ENCODE measurements around the gene RAD9A. TPM values are rescaled to one million over a fixed set of nuclear protein-coding genes. Genes with fewer than 3 reads are reported as not detected.

Gene RAD9A
- total and polyA plus RNA-seq, 5 experiments from 2014 or later, result 6.5 to 58.1 (median 9.4) TPM

DNA sequence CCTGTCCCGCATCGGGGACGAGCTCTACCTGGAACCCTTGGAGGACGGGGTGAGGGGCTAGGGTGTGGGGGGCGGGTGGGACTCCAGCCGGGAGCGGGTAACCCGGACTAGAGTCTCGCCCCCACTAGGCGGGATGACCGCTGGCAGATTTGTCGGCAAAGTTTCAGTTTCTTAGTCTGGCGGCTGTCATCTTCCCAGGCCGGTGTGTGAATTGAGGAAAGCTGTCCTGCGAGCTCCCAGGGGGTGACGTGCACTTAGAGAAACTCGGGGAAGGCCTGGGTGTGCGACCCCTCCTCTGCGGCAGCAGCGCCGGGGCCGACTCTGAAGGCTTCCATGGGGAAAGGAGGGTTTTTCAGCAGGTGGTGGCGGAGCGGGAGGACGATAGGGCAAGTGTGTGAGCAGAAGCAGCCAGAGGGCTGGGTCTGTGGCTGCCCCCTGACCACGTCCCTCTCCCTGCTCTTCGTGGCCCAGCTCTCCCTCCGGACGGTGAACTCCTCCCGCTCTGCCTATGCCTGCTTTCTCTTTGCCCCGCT lies 463 bp downstream of the RAD9A start:
- ATAC-seq (no peak), DNase-seq (no peak)
- H3K36me3 Mint-ChIP-seq, result peaks cover 0 to 8% (median 0%) of the 10 kb centered on the region in 3 donors
- H3K27ac Mint-ChIP-seq, result peak overlapping the region; percentile 39 to 93 (median 80)
- H3K4me3 Mint-ChIP-seq, result peak overlapping the region; percentile 81 to 90 (median 87)
- H3K27me3 Mint-ChIP-seq, result no peaks in the 10 kb centered on the region
- H3K9me3 Mint-ChIP-seq, result no peaks in the 10 kb centered on the region
- POLR2A ChIA-PET, result interaction anchor here (0.9 to 25.5 kb wide), 19 partner anchors 10 to 152 kb away, joined by 3 to 2390 read pairs (median 7); partner anchors contain the start of genes AIP, CARNS1, CDK2AP2 and CLCF1
- peaks cover 34 to 54% (median 49%) of the 10 kb centered on the region in 4 donors for H3K4me1 Mint-ChIP-seq

GRCh38 chr11:67393437-67393836 lies 1.7 kb downstream of the RAD9A start:
- H3K4me3 Mint-ChIP-seq, result peak overlapping the region in 9 of 10 donors; percentile 60 to 90 (median 83)
- H3K9me3 Mint-ChIP-seq, result no peaks in the 10 kb centered on the region
- peaks cover 0 to 20% (median 1%) of the 10 kb centered on the region in 3 donors for H3K36me3 Mint-ChIP-seq
- DNase-seq (no peak), ATAC-seq (no peak)
- peak overlapping the region in 1 of 10 donors; percentile 55 for H3K27ac Mint-ChIP-seq
- H3K4me1 Mint-ChIP-seq, result peaks cover 34 to 66% (median 59%) of the 10 kb centered on the region in 4 donors
- no peaks in the 10 kb centered on the region for H3K27me3 Mint-ChIP-seq
- POLR2A ChIA-PET, result interaction anchor here (0.7 to 25.5 kb wide), 7 partner anchors 9 to 834 kb away, joined by 3 to 2390 read pairs (median 28); partner anchors contain the start of genes AIP, CARNS1, PPP1CA and PTPRCAP

GRCh38 chr11:67393990-67394389 lies 2.2 kb downstream of the RAD9A start:
- peak overlapping the region in 6 of 10 donors; percentile 22 to 72 (median 56) for H3K27ac Mint-ChIP-seq
- no peaks in the 10 kb centered on the region for H3K27me3 Mint-ChIP-seq
- H3K36me3 Mint-ChIP-seq, result peaks cover 0 to 23% (median 1%) of the 10 kb centered on the region in 3 donors
- DNase-seq, result no peak
- no peak for ATAC-seq
- POLR2A ChIA-PET, result interaction anchor here (1.1 to 25.5 kb wide), 5 partner anchors 9 to 75 kb away, joined by 3 to 2390 read pairs (median 33); partner anchors contain the start of genes CARNS1, POLD4, PPP1CA and PTPRCAP
- H3K4me3 Mint-ChIP-seq, result peak overlapping the region; percentile 25 to 83 (median 75)
- H3K9me3 Mint-ChIP-seq, result no peaks in the 10 kb centered on the region
- H3K4me1 Mint-ChIP-seq, result peaks cover 33 to 65% (median 61%) of the 10 kb centered on the region in 4 donors

- peaks cover 25 to 68% (median 64%) of the 10 kb centered on the region in 4 donors for H3K4me1 Mint-ChIP-seq
- no peaks in the 10 kb centered on the region for H3K9me3 Mint-ChIP-seq
- H3K36me3 Mint-ChIP-seq, result peaks cover 0 to 34% (median 3%) of the 10 kb centered on the region in 3 donors
- peak overlapping the region in 3 of 10 donors; percentile 39 to 76 (median 45) for H3K4me3 Mint-ChIP-seq
- DNase-seq, result no peak
- ATAC-seq, result no peak
- peak overlapping the region in 5 of 10 donors; percentile 69 to 96 (median 80) for H3K27ac Mint-ChIP-seq
- H3K27me3 Mint-ChIP-seq, result no peaks in the 10 kb centered on the region
- POLR2A ChIA-PET, result interaction anchor here (1.1 to 25.5 kb wide), 8 partner anchors 7 to 87 kb away, joined by 3 to 2390 read pairs (median 12); partner anchors contain the start of genes AIP, CARNS1, PPP1CA and PTPRCAP
Measured at GRCh38 chr11:67395555-67396258, 3.9 kb downstream of the RAD9A start.

GRCh38 chr11:67396259-67396581 lies 4.4 kb downstream of the RAD9A start:
- H3K27me3 Mint-ChIP-seq, result no peaks in the 10 kb centered on the region
- POLR2A ChIA-PET, result interaction anchor here (1.0 to 25.5 kb wide), 8 partner anchors 7 to 72 kb away, joined by 3 to 2390 read pairs (median 12); partner anchors contain the start of genes CARNS1, POLD4, PPP1CA and PTPRCAP
- DNase-seq (no peak), ATAC-seq (no peak)
- H3K27ac Mint-ChIP-seq, result peak overlapping the region in 8 of 10 donors; percentile 69 to 96 (median 90)
- peak overlapping the region in 5 of 10 donors; percentile 23 to 76 (median 43) for H3K4me3 Mint-ChIP-seq
- H3K9me3 Mint-ChIP-seq, result no peaks in the 10 kb centered on the region
- peaks cover 22 to 66% (median 61%) of the 10 kb centered on the region in 4 donors for H3K4me1 Mint-ChIP-seq
- H3K36me3 Mint-ChIP-seq, result peaks cover 0 to 34% (median 3%) of the 10 kb centered on the region in 3 donors

- ATAC-seq, result peak; percentile 10 to 20
- H3K27ac Mint-ChIP-seq, result peak overlapping the region; percentile 81 to 96 (median 91)
- no peaks in the 10 kb centered on the region for H3K9me3 Mint-ChIP-seq
- H3K4me1 Mint-ChIP-seq, result peaks cover 20 to 63% (median 58%) of the 10 kb centered on the region in 4 donors
- POLR2A ChIA-PET, result interaction anchor here (1.0 to 25.5 kb wide), 9 partner anchors 6 to 88 kb away, joined by 3 to 2390 read pairs (median 10); partner anchors contain the start of genes CARNS1, POLD4, PPP1CA and PTPRCAP
- no peaks in the 10 kb centered on the region for H3K27me3 Mint-ChIP-seq
- peaks cover 0 to 34% (median 3%) of the 10 kb centered on the region in 3 donors for H3K36me3 Mint-ChIP-seq
- DNase-seq, result peak in 5 of 10 donors; percentile 23 to 50 (median 48)
- peak overlapping the region; percentile 32 to 91 (median 72) for H3K4me3 Mint-ChIP-seq
Measured at GRCh38 chr11:67396587-67397389, 5.0 kb downstream of the RAD9A start.

GRCh38 chr11:67397536-67397935 lies 5.8 kb downstream of the RAD9A start:
- ATAC-seq (no peak), DNase-seq (no peak)
- Mint-ChIP-seq H3K9me3 (no peaks in the 10 kb centered on the region), H3K36me3 (peaks cover 0 to 34% (median 3%) of the 10 kb centered on the region in 3 donors), H3K27ac (peak overlapping the region; percentile 69 to 96 (median 86)), H3K4me3 (peak overlapping the region in 8 of 10 donors; percentile 40 to 76 (median 58)), H3K4me1 (peaks cover 18 to 65% (median 55%) of the 10 kb centered on the region in 4 donors), H3K27me3 (no peaks in the 10 kb centered on the region)
- POLR2A ChIA-PET, result interaction anchor here (0.7 to 25.5 kb wide), 5 partner anchors 11 to 87 kb away, joined by 5 to 2390 read pairs (median 20); partner anchors contain the start of genes CARNS1, PTPRCAP, RPS6KB2 and TMEM134

DNA sequence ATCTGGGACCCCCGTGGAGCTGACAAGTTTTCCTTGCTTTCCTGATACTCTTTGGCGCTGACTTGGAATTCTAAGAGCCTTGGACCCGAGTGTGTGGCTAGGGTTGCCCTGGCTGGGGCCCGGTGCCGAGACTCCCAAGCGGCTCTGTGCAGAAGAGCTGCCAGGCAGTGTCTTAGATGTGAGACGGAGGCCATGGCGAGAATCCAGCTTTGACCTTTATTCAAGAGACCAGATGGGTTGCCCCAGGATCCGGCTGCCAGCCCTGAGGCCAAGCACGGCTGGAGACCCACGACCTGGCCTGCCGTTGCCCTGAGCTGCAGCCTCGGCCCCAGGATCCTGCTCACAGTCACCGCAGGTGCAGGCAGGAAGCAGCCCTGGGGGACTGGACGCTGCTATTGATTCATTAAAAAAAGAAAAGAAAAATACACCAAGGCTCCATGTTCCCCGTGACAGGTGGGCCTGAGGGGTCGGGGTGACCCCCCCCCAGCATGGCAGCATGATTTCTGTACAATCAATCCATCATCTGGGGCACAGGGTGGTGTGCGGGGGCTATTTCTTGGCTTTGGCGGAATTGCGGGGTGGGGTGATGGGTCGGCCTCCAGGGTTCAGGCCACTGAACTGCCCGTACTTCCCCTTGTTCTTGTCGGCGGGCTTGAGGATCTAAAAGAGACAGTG lies 6.3 kb downstream of the RAD9A start:
- peaks cover 16 to 65% (median 51%) of the 10 kb centered on the region in 4 donors for H3K4me1 Mint-ChIP-seq
- DNase-seq, result no peak

GRCh38 chr11:67398661-67399563 lies 7.1 kb downstream of the RAD9A start:
- peak overlapping the region in 8 of 10 donors; percentile 8 to 96 (median 78) for H3K27ac Mint-ChIP-seq
- ATAC-seq, result no peak
- H3K4me1 Mint-ChIP-seq, result peaks cover 17 to 65% (median 52%) of the 10 kb centered on the region in 4 donors
- DNase-seq, result no peak
- POLR2A ChIA-PET, result interaction anchor here (0.7 to 25.5 kb wide), 5 partner anchors 10 to 86 kb away, joined by 3 to 2390 read pairs (median 10); partner anchors contain the start of genes AIP, CARNS1, PTPRCAP and RPS6KB2
- peak overlapping the region; percentile 19 to 95 (median 39) for H3K4me3 Mint-ChIP-seq
- peaks cover 0 to 31% (median 3%) of the 10 kb centered on the region in 3 donors for H3K36me3 Mint-ChIP-seq
- H3K27me3 Mint-ChIP-seq, result no peaks in the 10 kb centered on the region
- peaks cover 0 to 2% (median 0%) of the 10 kb centered on the region in 9 donors for H3K9me3 Mint-ChIP-seq

More for the DNA sequence above, 6.3 kb downstream of the RAD9A start:
- Mint-ChIP-seq H3K27me3 (no peaks in the 10 kb centered on the region), H3K36me3 (peaks cover 0 to 34% (median 3%) of the 10 kb centered on the region in 3 donors), H3K27ac (peak overlapping the region; percentile 71 to 96 (median 86)), H3K9me3 (no peaks in the 10 kb centered on the region), H3K4me3 (peak overlapping the region in 9 of 10 donors; percentile 26 to 76 (median 55))
- POLR2A ChIA-PET, result interaction anchor here (0.7 to 25.5 kb wide), 5 partner anchors 10 to 87 kb away, joined by 5 to 2390 read pairs (median 20); partner anchors contain the start of genes CARNS1, PTPRCAP, RPS6KB2 and TMEM134
- no peak for ATAC-seq

GRCh38 chr11:67400251-67400941 lies 8.6 kb downstream of the RAD9A start:
- POLR2A ChIA-PET, result interaction anchor here (0.7 to 25.5 kb wide), 21 partner anchors 8 to 296 kb away, joined by 3 to 2390 read pairs (median 10); partner anchors contain the start of genes AIP, ANKRD13D, CARNS1 and CDK2AP2
- peak overlapping the region; percentile 53 to 92 (median 84) for H3K27ac Mint-ChIP-seq

More at GRCh38 chr11:67400251-67400941, 8.6 kb downstream of the RAD9A start:
- H3K27me3 Mint-ChIP-seq, result no peaks in the 10 kb centered on the region
- peaks cover 17 to 73% (median 59%) of the 10 kb centered on the region in 4 donors for H3K4me1 Mint-ChIP-seq
- peaks cover 0 to 40% (median 8%) of the 10 kb centered on the region in 3 donors for H3K36me3 Mint-ChIP-seq
- peaks cover 0 to 2% (median 0%) of the 10 kb centered on the region in 9 donors for H3K9me3 Mint-ChIP-seq
- DNase-seq, result no peak
- peak overlapping the region; percentile 83 to 95 (median 88) for H3K4me3 Mint-ChIP-seq
- ATAC-seq, result no peak

All from naive thymus-derived CD8-positive, alpha-beta T cell (primary cell).